Measurements from ENCODE around the gene MBD6. TPM values are rescaled to one million over a fixed set of nuclear protein-coding genes. Genes with fewer than 3 reads are reported as not detected.

The MBD6 gene
- total and polyA plus RNA-seq, 2 of the 13 experiments (the other 11 are each of a cell fraction or from before 2014, with no cell fraction given) = 4.1 to 5.9 TPM

GRCh38 chr12:57575771-57576612 is 53.4 kb downstream of the MBD6 start (continued):
- TF ChIP-seq SALL2 (CRISPR knock-in tag; IDR thresholded peaks at IDR 0.05) (0 out of 2 replicates have a peak, but pooled peaks have one; percentile 18), KAT8 (CRISPR knock-in tag; IDR thresholded peaks at IDR 0.05) (peak; percentile 34; the same call in 1 of the 2 replicates), ZMYM4 (CRISPR knock-in tag; IDR thresholded peaks at IDR 0.05) (peak; percentile 43; the same call in 1 of the 2 replicates), TFDP2 (CRISPR knock-in tag; IDR thresholded peaks at IDR 0.05) (peak; percentile 41; the same call in 1 of the 2 replicates), TOE1 (CRISPR knock-in tag; IDR thresholded peaks at IDR 0.05) (0 out of 2 replicates have a peak, but pooled peaks have one; percentile 46), NCOR1 (IDR thresholded peaks at IDR 0.05; ENCODE audit: borderline replicate concordance, low read length) (no peak), ZBTB42 (CRISPR knock-in tag; IDR thresholded peaks at IDR 0.05) (no peak), ZNF468 (CRISPR knock-in tag; IDR thresholded peaks at IDR 0.05) (no peak), MYNN (CRISPR knock-in tag; IDR thresholded peaks at IDR 0.05; ENCODE audit: low read depth) (no peak), ZNF510 (CRISPR knock-in tag; IDR thresholded peaks at IDR 0.05; ENCODE audit: low read depth) (no peak), ZNF264 (CRISPR knock-in tag; IDR thresholded peaks at IDR 0.05) (peak; percentile 64; the same call in 1 of the 2 replicates), SIN3A (IDR thresholded peaks at IDR 0.05; ENCODE audit: borderline replicate concordance, low read depth, low read length) (peak; percentile 65; the same call in 1 of the 2 replicates)

Data from HepG2 (cell line).